Forelimb muscle (tissue), 1 donor: Measurements from ENCODE around the gene SLC35E3. TPM values are rescaled to one million over a fixed set of nuclear protein-coding genes. Genes with fewer than 3 reads are reported as not detected.

ENCODE experiments used
- DNase-seq: peaks from one replicate; pipeline ENCODE4 v3.0.0-alpha.2; 2013; ENCODE audit warnings: low read depth
- polyA plus RNA-seq: library from polyadenylated mRNA; unstranded; fragments of 120-200 nt; gene quantifications from one replicate; pipeline ENCODE4 v1.2.1, GENCODE V29; 2013; ENCODE audit not compliant: insufficient read length

SLC35E3 gene
- polyA plus RNA-seq: 19.2 TPM

- DNase-seq: peak; percentile 68
Observed at GRCh38 chr12:68745904-68746571, at the start of gene SLC35E3. SLC35E3 (plus strand) TSS chr12:68746176; CDS start chr12:68746378, 202 bp downstream.

GRCh38 chr12:68699486-68699885 is 46.5 kb upstream of the SLC35E3 start:
- DNase-seq: no peak

GRCh38 chr12:68727776-68728175 is 18.2 kb upstream of the SLC35E3 start:
- DNase-seq: no peak

- DNase-seq: no peak
Observed at GRCh38 chr12:68733661-68734071, 12.3 kb upstream of the SLC35E3 start.

- DNase-seq: no peak
Observed at GRCh38 chr12:68739891-68740290, 6.1 kb upstream of the SLC35E3 start.

- no peak for DNase-seq
Observed at GRCh38 chr12:68743356-68743755, 2.6 kb upstream of the SLC35E3 start.

- no peak for DNase-seq
Observed at GRCh38 chr12:68745376-68745903, 536 bp upstream of the SLC35E3 start.

- DNase-seq: no peak
Observed at GRCh38 chr12:68746572-68747180, 700 bp downstream of the SLC35E3 start.

GRCh38 chr12:68749443-68749842 is 3.5 kb downstream of the SLC35E3 start:
- DNase-seq: no peak

GRCh38 chr12:68749861-68750260 is 3.9 kb downstream of the SLC35E3 start:
- no peak for DNase-seq

- no peak for DNase-seq
Observed at GRCh38 chr12:68750506-68750905, 4.5 kb downstream of the SLC35E3 start.

GRCh38 chr12:68755536-68756243 is 9.7 kb downstream of the SLC35E3 start:
- no peak for DNase-seq

- DNase-seq: no peak
Observed at GRCh38 chr12:68759852-68760251, 13.9 kb downstream of the SLC35E3 start.

- no peak for DNase-seq
Observed at GRCh38 chr12:68760806-68761441, 14.9 kb downstream of the SLC35E3 start.

- DNase-seq: no peak
Observed at GRCh38 chr12:68761442-68761812, 15.5 kb downstream of the SLC35E3 start.

- DNase-seq: no peak
Observed at GRCh38 chr12:68761901-68762630, 16.1 kb downstream of the SLC35E3 start.

- DNase-seq: no peak
Observed at GRCh38 chr12:68762691-68763090, 16.7 kb downstream of the SLC35E3 start.

- DNase-seq: no peak
Observed at GRCh38 chr12:68765696-68766095, 19.7 kb downstream of the SLC35E3 start.

- DNase-seq: no peak
Observed at GRCh38 chr12:68766646-68767045, 20.7 kb downstream of the SLC35E3 start.

GRCh38 chr12:68767191-68767590 is 21.2 kb downstream of the SLC35E3 start:
- no peak for DNase-seq

GRCh38 chr12:68768431-68768939 is 22.5 kb downstream of the SLC35E3 start:
- no peak for DNase-seq
